Keratinocyte (primary cell): ENCODE data around the gene DBNDD1.
"Not testable (repeated sequence)": the region's sequence is repeated elsewhere in the genome, so short reads cannot be mapped to it uniquely, and the experiment has no call there.

Experiments
- EZH2 ChIP-seq: IDR thresholded peaks from one replicate; pipeline ENCODE4 v1.6.1; 2012; ENCODE audit warnings: inconsistent platforms, mild to moderate bottlenecking, low read length, moderate library complexity
- TF ChIP-seq, protein P1 (sequence below), 3 experiments: IDR thresholded peaks in 1 of 3; conservative IDR thresholded peaks in 1 of 3; optimal IDR thresholded peaks in 1 of 3; 2 replicates in 2 of 3; 3 replicates in 1 of 3; pipeline versions ENCODE3 to v1.5.1; 2011; ENCODE audit warnings: low read length in 3 of 3, mild to moderate bottlenecking in 3 of 3, moderate library complexity in 2 of 3, control low read depth in 1 of 3, inconsistent platforms in 1 of 3; ENCODE audit not compliant: insufficient read depth in 2 of 3; ENCODE audit errors: extremely low read depth in 1 of 3

DNA sequence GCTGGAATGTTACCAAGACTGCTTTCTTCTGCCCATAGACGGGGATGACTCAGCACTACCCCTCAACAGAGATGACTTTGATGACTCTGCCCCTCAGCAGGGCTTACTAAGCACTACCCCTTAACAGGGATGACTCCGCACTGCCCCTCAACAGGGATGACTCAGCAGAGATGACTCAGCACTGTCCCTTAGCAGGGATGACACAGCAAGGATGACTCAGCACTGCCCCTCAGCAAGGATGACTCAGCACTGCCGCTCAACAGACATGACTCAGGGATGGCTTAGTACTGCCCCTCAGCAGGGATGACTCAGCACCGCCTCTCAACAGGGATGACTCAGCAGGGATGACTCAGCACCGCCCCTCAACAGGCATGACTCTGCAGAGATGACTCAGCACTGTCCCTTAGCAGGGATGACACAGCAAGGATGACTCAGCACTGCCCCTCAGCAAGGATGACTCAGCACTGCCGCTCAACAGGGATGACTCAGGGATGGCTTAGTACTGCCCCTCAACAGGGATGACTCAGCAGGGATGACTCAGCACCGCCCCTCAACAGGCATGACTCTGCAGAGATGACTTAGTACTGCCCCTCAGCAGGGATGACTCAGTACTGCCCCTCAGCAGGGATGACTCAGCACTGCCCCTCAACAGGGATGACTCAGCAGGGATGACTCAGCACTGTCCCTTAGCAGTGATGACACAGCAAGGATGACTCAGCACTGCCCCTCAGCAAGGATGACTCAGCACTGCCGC lies 24.4 kb downstream of the DBNDD1 start:
- TF ChIP-seq, protein P1, sequence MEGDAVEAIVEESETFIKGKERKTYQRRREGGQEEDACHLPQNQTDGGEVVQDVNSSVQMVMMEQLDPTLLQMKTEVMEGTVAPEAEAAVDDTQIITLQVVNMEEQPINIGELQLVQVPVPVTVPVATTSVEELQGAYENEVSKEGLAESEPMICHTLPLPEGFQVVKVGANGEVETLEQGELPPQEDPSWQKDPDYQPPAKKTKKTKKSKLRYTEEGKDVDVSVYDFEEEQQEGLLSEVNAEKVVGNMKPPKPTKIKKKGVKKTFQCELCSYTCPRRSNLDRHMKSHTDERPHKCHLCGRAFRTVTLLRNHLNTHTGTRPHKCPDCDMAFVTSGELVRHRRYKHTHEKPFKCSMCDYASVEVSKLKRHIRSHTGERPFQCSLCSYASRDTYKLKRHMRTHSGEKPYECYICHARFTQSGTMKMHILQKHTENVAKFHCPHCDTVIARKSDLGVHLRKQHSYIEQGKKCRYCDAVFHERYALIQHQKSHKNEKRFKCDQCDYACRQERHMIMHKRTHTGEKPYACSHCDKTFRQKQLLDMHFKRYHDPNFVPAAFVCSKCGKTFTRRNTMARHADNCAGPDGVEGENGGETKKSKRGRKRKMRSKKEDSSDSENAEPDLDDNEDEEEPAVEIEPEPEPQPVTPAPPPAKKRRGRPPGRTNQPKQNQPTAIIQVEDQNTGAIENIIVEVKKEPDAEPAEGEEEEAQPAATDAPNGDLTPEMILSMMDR (optimal IDR thresholded peaks at IDR 0.05 in 1 of 3, IDR thresholded peaks at IDR 0.05 in 1 of 3, conservative IDR thresholded peaks at IDR 0.05 in 1 of 3; ENCODE audit: extremely low read depth in 1 of 3, insufficient read depth in 2 of 3, low read length in 3 of 3): not testable (repeated sequence)
- TF ChIP-seq EZH2: not testable (repeated sequence)
